K562 (cell line): ENCODE results near the gene PPDPF. TPM values are rescaled to one million over a fixed set of nuclear protein-coding genes. Genes with fewer than 3 reads are reported as not detected.

Experiments used
- ATAC-seq: fragments of 200-7000 bp; cut with Tn5 transposase; 3 replicates; pipeline ENCODE4 v1.9.1; 2020; ENCODE audit warnings: moderate library complexity
- BruUV-seq: library from RNA; stranded (reverse); fragments of 400-500 nt; replicated peaks from 2 replicates; lab custom pipeline; 2021; lab: Mats Ljungman, UMichigan
- CTCF ChIA-PET: fragments of 300-600 bp; formaldehyde crosslinking; extraction: SDS; loops from one replicate; lab custom pipeline; 2021; ENCODE audit warnings: low intra/inter-chr PET ratio; lab: Yijun Ruan, JAX
- POLR2A ChIA-PET: fragments of 300-600, 350-650 bp; sonication (Branson Sonifier 250); formaldehyde crosslinking; extraction: SDS; loops from one replicate; lab custom pipeline; 2021; ENCODE audit warnings: antibody characterized with exemption, inconsistent platforms; lab: Yijun Ruan, JAX
- DNase-seq, 4 experiments: peaks; one replicate each; pipeline versions ENCODE4 v3.0.0 to v3.0.0-alpha.2; 2011 to 2018; ENCODE audit warnings: low spot score in 3 of 4, mixed read lengths in 3 of 4; ENCODE audit errors: extremely low read depth in 1 of 4
- FAIRE-seq: peaks from 2 replicates; lab custom pipeline; 2011; peaks lifted over from hg19 to GRCh38; lab: Jason Lieb, UNC
- H2AFZ ChIP-seq: 2 replicates; pipeline ENCODE4 v1.6.0; 2011; ENCODE audit warnings: low read depth, low read length, control low read depth, inconsistent platforms
- H3K27ac ChIP-seq: fragments of 200-600 bp; 3 replicates; pipeline ENCODE4 v1.8.0; 2011; ENCODE audit warnings: low read depth, mild to moderate bottlenecking, control low read depth, inconsistent platforms, low read length, moderate library complexity, mixed read lengths; ENCODE audit errors: extremely low read depth
- H3K27me3 ChIP-seq, 2 experiments: fragments of 300-600 bp in 1 of 2; 2 replicates in 1 of 2; 3 replicates in 1 of 2; pipeline versions ENCODE4 v1.6.0 to v1.8.0; 2011; ENCODE audit warnings: inconsistent platforms in 2 of 2, low read length in 2 of 2, mild to moderate bottlenecking in 1 of 2, mixed read lengths in 1 of 2, moderate library complexity in 1 of 2; ENCODE audit not compliant: control insufficient read depth in 2 of 2, insufficient read depth in 2 of 2
- H3K36me3 ChIP-seq: fragments of 300-600 bp; 3 replicates; pipeline ENCODE4 v1.8.0; 2011; ENCODE audit warnings: mild to moderate bottlenecking, low read length, inconsistent platforms; ENCODE audit not compliant: control insufficient read depth, insufficient read depth
- H3K4me1 ChIP-seq, 2 experiments: fragments of 200-600 bp in 1 of 2; replicated peaks in 1 of 2; 2 replicates in 1 of 2; 3 replicates in 1 of 2; pipeline versions ENCODE4 v1.5.1 to v1.8.0; 2011; ENCODE audit warnings: inconsistent platforms in 2 of 2, low read length in 2 of 2, mild to moderate bottlenecking in 1 of 2, mixed read lengths in 1 of 2, moderate library complexity in 1 of 2; ENCODE audit not compliant: control insufficient read depth in 2 of 2, insufficient read depth in 2 of 2
- H3K4me2 ChIP-seq: 2 replicates; pipeline ENCODE4 v1.6.1; 2011; ENCODE audit warnings: low read length, control low read depth, inconsistent platforms, mixed read lengths; ENCODE audit not compliant: insufficient read depth
- H3K4me3 ChIP-seq: fragments of 200-600 bp; sonication (generic), shearing (Covaris generic); 2 replicates; pipeline ENCODE4 v1.5.1; 2016; ENCODE audit warnings: control low read depth, inconsistent platforms
- H3K79me2 ChIP-seq: fragments of 200-600 bp; 3 replicates; pipeline ENCODE4 v1.8.0; 2011; ENCODE audit warnings: low read length, inconsistent platforms; ENCODE audit not compliant: control insufficient read depth, insufficient read depth
- H3K9ac ChIP-seq, 2 experiments: 2 replicates each; pipeline versions ENCODE4 v1.6.0 to v1.6.1; 2011; ENCODE audit warnings: low read depth in 2 of 2, low read length in 2 of 2, control low read depth in 1 of 2, inconsistent platforms in 1 of 2, mild to moderate bottlenecking in 1 of 2, mixed read lengths in 1 of 2; ENCODE audit not compliant: insufficient read depth in 1 of 2
- H3K9me1 ChIP-seq: one replicate; pipeline ENCODE4 v1.6.0; 2011; ENCODE audit warnings: inconsistent platforms, mild to moderate bottlenecking, low read length, moderate library complexity; ENCODE audit not compliant: control insufficient read depth, insufficient read depth
- H3K9me3 ChIP-seq: replicated peaks from 2 replicates; pipeline ENCODE4 v1.5.1; 2011; ENCODE audit warnings: low read depth, low read length, inconsistent platforms; ENCODE audit not compliant: control insufficient read depth, insufficient read depth
- H4K20me1 ChIP-seq: replicated peaks from 2 replicates; pipeline ENCODE4 v1.6.1; 2011; ENCODE audit warnings: low read length, inconsistent platforms, mixed read lengths; ENCODE audit not compliant: control insufficient read depth, insufficient read depth
- CBFA2T3 ChIP-seq: fragments of 450-650 bp; IDR thresholded peaks from 2 replicates; pipeline ENCODE4 v1.6.1; 2017
- CHD4 ChIP-seq: fragments of 200-600 bp; sonication (generic); IDR thresholded peaks from 3 replicates; pipeline ENCODE4 v1.6.1; 2012; ENCODE audit warnings: low read depth, mild to moderate bottlenecking, mixed read lengths, low read length, inconsistent platforms; ENCODE audit not compliant: insufficient read depth, insufficient replicate concordance, poor library complexity, severe bottlenecking
- FOXP1 ChIP-seq: sonication (generic); formaldehyde crosslinking; IDR thresholded peaks from 2 replicates; pipeline ENCODE4 v1.8.0; 2022; ENCODE audit warnings: mild to moderate bottlenecking, missing genetic modification reagents
- JUND ChIP-seq, 2 experiments: IDR thresholded peaks; 2 replicates in 1 of 2; 3 replicates in 1 of 2; pipeline ENCODE4 v1.6.1; 2011; ENCODE audit warnings: borderline replicate concordance in 2 of 2, low read depth in 2 of 2, low read length in 2 of 2, improper control_type of control experiment in 1 of 2, missing biosample characterization in 1 of 2, missing genetic modification characterization in 1 of 2, missing genetic modification reagents in 1 of 2
- KHSRP ChIP-seq: fragments of 450-650 bp; IDR thresholded peaks from 2 replicates; pipeline ENCODE4 v1.6.1; 2017
- LEF1 ChIP-seq: fragments of 450-650 bp; IDR thresholded peaks from 2 replicates; pipeline ENCODE4 v1.6.1; 2016; ENCODE audit warnings: mild to moderate bottlenecking
- MYBL2 ChIP-seq, 2 experiments: fragments of 450-650 bp in 1 of 2; sonication (generic) in 1 of 2; formaldehyde crosslinking in 1 of 2; IDR thresholded peaks; 2 replicates each; pipeline versions ENCODE4 v1.6.1 to v1.8.1; 2017 to 2022; ENCODE audit warnings: borderline replicate concordance in 1 of 2, inconsistent platforms in 1 of 2, low read depth in 1 of 2, mild to moderate bottlenecking in 1 of 2, missing genetic modification reagents in 1 of 2, moderate library complexity in 1 of 2
- PML ChIP-seq: IDR thresholded peaks from 2 replicates; pipeline ENCODE4 v1.6.1; 2012; ENCODE audit warnings: low read length, inconsistent platforms
- POLR2A ChIP-seq: fragments of 450-650 bp; conservative IDR thresholded peaks from 2 replicates; pipeline ENCODE4 v1.6.1; 2016
- SREBF1 ChIP-seq: fragments of 150-350 bp; IDR thresholded peaks from 2 replicates; pipeline ENCODE4 v1.6.1; 2014; ENCODE audit warnings: antibody characterized with exemption, low read depth, low read length, borderline replicate concordance
- WGBS: fragments of 100-300 bp; shearing (Covaris generic); methylation state at CpG from one replicate; pipeline ENCODE4 v1.1.6; 2016; ENCODE audit warnings: low coverage, mixed read lengths; ENCODE audit not compliant: insufficient coverage; ENCODE audit errors: missing lambda C conversion rate; 5-methylcytosine and 5-hydroxymethylcytosine counted together
- in situ Hi-C: fragments of 300-500 bp; cut with MboI; formaldehyde crosslinking; loops from 4 replicates; pipeline ENCODE4 v1.15.0; 2018; ENCODE audit warnings: inconsistent platforms, mixed read lengths
- intact Hi-C: fragments of 100-400 bp; cut with micrococcal nuclease; formaldehyde crosslinking; loops from 2 replicates; pipeline ENCODE4 v1.14.2; 2022
- polyA plus RNA-seq, 8 experiments: library from polyadenylated mRNA; depleted of rRNA in 4 of 8; stranded (reverse) in 5 of 8; unstranded in 3 of 8; fragments of >200 nt; fragmentation: Nextera tagmentation in 2 of 8; fragmentation: Illumina TruSeq in 1 of 8; extraction: Ambion mirVana in 2 of 8; extraction: Trizol in 1 of 8; gene quantifications; 2 replicates each; pipeline versions ENCODE4 v1.2.1 to v1.2.3, GENCODE V29; 2011 to 2014; ENCODE audit warnings: inconsistent platforms in 1 of 8, missing spikeins in 1 of 8
- total RNA-seq, 7 experiments: library from RNA; depleted of rRNA in 6 of 7; stranded (reverse); fragments of >200 nt in 6 of 7; fragmentation: Illumina TruSeq in 2 of 7; extraction: Trizol in 2 of 7; gene quantifications; 2 replicates each; pipeline versions ENCODE4 v1.2.1 to v1.2.3, GENCODE V29; 2011 to 2021; ENCODE audit warnings: low replicate concordance in 1 of 7
- TF ChIP-seq, protein P1 (sequence below): sonication (generic); formaldehyde crosslinking; IDR thresholded peaks from 2 replicates; pipeline ENCODE4 v1.9.0; 2022; ENCODE audit warnings: mild to moderate bottlenecking, missing genetic modification reagents

The PPDPF gene
- total and polyA plus RNA-seq, 9 of the 15 experiments (the other 6 are each of a cell fraction or from before 2014, with no cell fraction given): 0.77 to 233 (median 10.5) TPM

DNA sequence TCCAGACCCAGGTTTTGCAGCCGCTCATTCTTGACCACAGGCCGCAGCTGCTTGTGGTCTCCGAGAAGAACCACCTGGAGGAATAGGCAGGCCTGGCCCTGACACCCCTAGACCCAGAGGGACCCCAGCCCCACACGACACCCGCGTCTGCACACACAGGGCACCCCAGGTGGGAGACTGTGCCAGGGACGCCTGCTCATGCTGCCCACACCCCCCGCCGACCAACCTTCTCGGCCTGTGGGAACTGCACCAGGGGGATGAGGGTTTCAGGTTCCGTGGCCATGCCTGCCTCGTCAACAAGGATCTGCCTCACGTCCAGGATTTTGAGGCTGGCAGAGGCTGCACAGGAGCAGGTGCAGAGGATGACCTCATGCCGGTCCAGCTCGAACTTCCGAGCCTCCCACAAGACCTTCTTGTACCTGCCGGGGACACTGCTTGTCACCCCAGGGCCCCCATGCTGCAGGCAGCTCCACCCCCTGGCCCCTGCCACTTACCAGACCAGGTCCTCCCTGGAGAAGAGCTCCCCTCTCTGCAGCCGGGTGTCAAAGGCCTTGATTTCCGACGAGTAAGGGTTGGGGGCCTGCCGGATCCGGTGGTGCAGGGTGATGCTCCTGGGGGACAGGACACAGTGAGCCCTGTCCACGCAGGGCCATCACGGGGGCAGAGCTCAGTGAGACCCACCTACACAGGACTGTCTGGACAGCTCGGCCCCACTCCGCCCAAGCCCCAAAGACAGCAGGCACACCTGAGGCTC, 40.5 kb downstream of the PPDPF start (continued):
- TF ChIP-seq MYBL2 (IDR thresholded peaks at IDR 0.05; ENCODE audit: low read depth): no peak
- TF ChIP-seq MYBL2 (CRISPR knock-in tag; IDR thresholded peaks at IDR 0.05; ENCODE audit: borderline replicate concordance): no peak
- TF ChIP-seq CHD4: no peak

DNA sequence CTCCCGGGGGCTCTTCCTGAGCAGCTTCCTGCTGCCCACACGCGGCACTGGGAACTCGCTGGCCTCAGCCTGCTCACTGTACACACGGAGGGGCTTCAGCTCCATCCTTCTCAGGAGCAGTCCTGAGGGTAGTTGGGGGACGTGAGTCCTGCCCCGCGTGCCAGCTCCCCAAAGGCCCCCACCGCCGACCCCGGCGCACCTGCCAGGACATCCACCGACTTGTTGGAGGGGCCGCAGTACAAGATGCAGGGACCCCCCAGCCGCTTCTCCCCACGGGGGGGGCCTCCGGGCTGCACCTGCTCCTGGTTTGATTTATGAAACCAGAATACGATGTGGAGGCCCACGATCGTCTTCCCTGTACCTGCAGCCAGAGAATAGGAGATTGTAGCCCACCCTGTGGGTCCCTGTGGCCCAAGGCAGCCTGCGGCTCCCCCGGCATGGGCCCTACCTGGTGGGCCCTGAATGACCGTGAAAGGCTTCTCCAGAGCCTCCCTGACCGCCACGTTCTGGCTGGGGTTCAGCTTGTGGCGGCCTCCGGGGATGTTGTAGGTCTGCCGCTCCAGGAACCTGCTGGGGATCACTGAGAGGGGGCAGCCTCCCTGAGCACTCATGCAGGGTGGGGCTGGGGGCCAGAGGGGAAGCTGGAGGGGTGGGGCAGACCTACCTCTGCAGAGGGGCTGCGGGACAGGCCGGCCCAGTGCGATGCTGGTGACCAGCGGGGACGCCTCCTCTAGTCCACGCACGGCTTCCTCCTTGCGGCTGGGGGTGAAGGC, 41.2 kb downstream of the PPDPF start:
- H3K79me2 ChIP-seq: no peaks in the 10 kb centered on the region
- WGBS: 74% methylated on average over 23 of the region's 36 CpGs
- H3K9me3 ChIP-seq: no peaks in the 10 kb centered on the region
- H3K4me2 ChIP-seq: no peak overlapping the region
- H4K20me1 ChIP-seq: no peaks in the 10 kb centered on the region
- BruUV-seq: no TSS peak
- in situ Hi-C loops: no loop called here
- no peak for DNase-seq
- H3K9me1 ChIP-seq: no peaks in the 10 kb centered on the region
- ChIA-PET POLR2A (interaction anchor here (0.6 to 1.1 kb wide), 4 partner anchors 8 to 41 kb away, joined by 3 to 4 read pairs (median 3); no protein-coding TSS in a partner anchor), CTCF (no interaction called here)
- H3K4me3 ChIP-seq: no peak overlapping the region
- H3K27ac ChIP-seq: no peak overlapping the region
- H3K4me1 ChIP-seq: peaks cover 0 to 84% of the 10 kb centered on the region in 2 experiments; a peak in 2 of 5 replicates
- ATAC-seq: no peak
- H3K36me3 ChIP-seq: no peaks in the 10 kb centered on the region
- H3K9ac ChIP-seq: no peak overlapping the region; a peak in 1 of 4 replicates
- H2AFZ ChIP-seq: no peak overlapping the region
- intact Hi-C loops: no loop called here
- FAIRE-seq: no peak
- H3K27me3 ChIP-seq: peaks cover 0 to 24% of the 10 kb centered on the region in 2 experiments; a peak in 2 of 5 replicates
- TF ChIP-seq SREBF1 (no peak), KHSRP (no peak), CBFA2T3 (no peak), POLR2A (no peak), LEF1 (no peak), FOXP1 (CRISPR knock-in tag) (no peak), JUND (IDR thresholded peaks at IDR 0.05; ENCODE audit: borderline replicate concordance, low read depth, low read length) (no peak), JUND (tag; IDR thresholded peaks at IDR 0.05; ENCODE audit: borderline replicate concordance, low read depth, low read length) (no peak), PML (no peak)
- TF ChIP-seq, protein P1, sequence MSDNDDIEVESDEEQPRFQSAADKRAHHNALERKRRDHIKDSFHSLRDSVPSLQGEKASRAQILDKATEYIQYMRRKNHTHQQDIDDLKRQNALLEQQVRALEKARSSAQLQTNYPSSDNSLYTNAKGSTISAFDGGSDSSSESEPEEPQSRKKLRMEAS (CRISPR knock-in tag): no peak
